Measurements from ENCODE around the gene FUOM.

- TF ChIP-seq POLR2A (IDR thresholded peaks at IDR 0.05) (no peak), CTCF (IDR thresholded peaks at IDR 0.05) (no peak)
These were observed 8.2 kb downstream of the FUOM start for GRCh38 chr10:133349577-133350011.
